ENCODE data around the gene KCNJ14. TPM values are rescaled to one million over a fixed set of nuclear protein-coding genes. Genes with fewer than 3 reads are reported as not detected.

The KCNJ14 gene
- polyA plus RNA-seq, 1 of the 3 experiments (the other 2 are of a cell fraction) = 1.2 TPM

- TF ChIP-seq IRF3 (IDR thresholded peaks at IDR 0.05; ENCODE audit: low read depth, low read length) (no peak), FOSL2 (IDR thresholded peaks at IDR 0.05; ENCODE audit: borderline replicate concordance, low read depth) (no peak), MXI1 (IDR thresholded peaks at IDR 0.05; ENCODE audit: low read depth, low read length) (no peak), RFX5 (IDR thresholded peaks at IDR 0.05; ENCODE audit: low read length) (no peak)
Measured at GRCh38 chr19:48495396-48495795, 40.0 kb downstream of the KCNJ14 start (continued).

GRCh38 chr19:48496959-48497727 lies 41.8 kb downstream of the KCNJ14 start:
- H3K4me1 ChIP-seq (ENCODE audit: control insufficient read depth in 1 of 2, insufficient read depth in 2 of 2, low read depth in 1 of 2, low read length in 1 of 2) = peaks cover 0 to 18% of the 10 kb centered on the region in 2 experiments; a peak in 1 of 4 replicates
- no peaks in the 10 kb centered on the region for H4K20me1 ChIP-seq (ENCODE audit: insufficient read depth)
- TF ChIP-seq ELF1 (IDR thresholded peaks at IDR 0.05) (no peak), POLR2AphosphoS5 (IDR thresholded peaks at IDR 0.05; ENCODE audit: low read depth, low read length) (no peak), CHD2 (IDR thresholded peaks at IDR 0.05; ENCODE audit: low read length, partially characterized antibody) (no peak), IRF3 (IDR thresholded peaks at IDR 0.05; ENCODE audit: low read depth, low read length) (no peak), TEAD4 (IDR thresholded peaks at IDR 0.05; ENCODE audit: borderline replicate concordance, insufficient read depth) (no peak), ZBTB33 (IDR thresholded peaks at IDR 0.05; ENCODE audit: borderline replicate concordance, low read depth) (no peak), FOXM1 (IDR thresholded peaks at IDR 0.05; ENCODE audit: low read depth) (no peak), RCOR1 (IDR thresholded peaks at IDR 0.05; ENCODE audit: low read length) (no peak), EZH2phosphoT487 (IDR thresholded peaks at IDR 0.05; ENCODE audit: borderline replicate concordance, low read depth) (no peak), MAX (IDR thresholded peaks at IDR 0.05; ENCODE audit: low read depth) (no peak), CTCF (IDR thresholded peaks at IDR 0.05) (no peak), NFIC (IDR thresholded peaks at IDR 0.05; ENCODE audit: borderline replicate concordance) (no peak), RFX5 (IDR thresholded peaks at IDR 0.05; ENCODE audit: low read length) (no peak), GABPA (IDR thresholded peaks at IDR 0.05; ENCODE audit: low read depth) (no peak), FOSL2 (IDR thresholded peaks at IDR 0.05; ENCODE audit: borderline replicate concordance, low read depth) (no peak), MXI1 (IDR thresholded peaks at IDR 0.05; ENCODE audit: low read depth, low read length) (no peak), REST (IDR thresholded peaks at IDR 0.05; ENCODE audit: low read depth, low read length) (no peak)
- peaks cover 2 to 11% of the 10 kb centered on the region in 2 experiments for H3K36me3 ChIP-seq (replicated peaks in 1 of 2; ENCODE audit: control insufficient read depth in 1 of 2, insufficient read depth in 2 of 2, low read length in 1 of 2)
- H3K4me2 ChIP-seq = no peak overlapping the region
- H3K9me2 ChIP-seq = no peaks in the 10 kb centered on the region
- H3K27me3 ChIP-seq (ENCODE audit: insufficient read depth) = no peaks in the 10 kb centered on the region
- DNase-seq = peak; percentile 49
- WGBS (ENCODE audit: low lambda C conversion rate) = 63% methylated on average over 30 of the region's 45 CpGs
- H2AFZ ChIP-seq (ENCODE audit: low read depth) = no peak overlapping the region
- no peak overlapping the region for H3K9ac ChIP-seq
- peaks cover 11% of the 10 kb centered on the region; the same call in 1 of the 2 replicates for H3K79me2 ChIP-seq (ENCODE audit: insufficient read depth)
- H3F3A ChIP-seq (replicated peaks; ENCODE audit: insufficient read depth) = peaks cover 15% of the 10 kb centered on the region
- H3K9me3 ChIP-seq = no peaks in the 10 kb centered on the region
- H3K4me3 ChIP-seq (ENCODE audit: low read depth in 2 of 2, low read length in 1 of 2) = no peak overlapping the region
- CTCF ChIA-PET = interaction anchor here (15.9 kb wide), 1 partner anchor 89 kb away, joined by 230 read pairs; no protein-coding TSS in a partner anchor
- POLR2A ChIA-PET = no interaction called here
- H3K27ac ChIP-seq (ENCODE audit: low read depth in 2 of 2, low read length in 1 of 2) = no peak overlapping the region

Measured in SK-N-SH (cell line).